BLaER1 treated with 17β-estradiol and CSF1 and Interleukin-3, amounts not matched to agents 10 nM and 100 nM (cell line): Measurements from ENCODE around the gene POLR3B.
A peak's percentile ranks its signal among the peaks of the same experiment; 100 is the strongest.
"Not testable (repeated sequence)": the region's sequence is repeated elsewhere in the genome, so short reads cannot be mapped to it uniquely, and the experiment has no call there.

Experiments used
- H3K27ac ChIP-seq, 11 experiments: shearing (Covaris generic); formaldehyde crosslinking; 2 replicates each; pipeline ENCODE4 v1.8.1; 2022
- H3K27me3 ChIP-seq, 11 experiments: shearing (Covaris generic); formaldehyde crosslinking; 2 replicates each; pipeline ENCODE4 v1.8.1; 2022
- H3K36me3 ChIP-seq, 11 experiments: shearing (Covaris generic); formaldehyde crosslinking; 2 replicates each; pipeline ENCODE4 v1.8.1; 2022
- H3K4me1 ChIP-seq, 10 experiments: shearing (Covaris generic); formaldehyde crosslinking; 2 replicates each; pipeline ENCODE4 v1.8.1; 2022
- H3K4me2 ChIP-seq, 11 experiments: shearing (Covaris generic); formaldehyde crosslinking; 2 replicates each; pipeline ENCODE4 v1.8.1; 2022
- H3K4me3 ChIP-seq, 10 experiments: shearing (Covaris generic); formaldehyde crosslinking; 2 replicates each; pipeline ENCODE4 v1.8.1; 2022
- H3K9ac ChIP-seq, 11 experiments: shearing (Covaris generic); formaldehyde crosslinking; 2 replicates each; pipeline ENCODE4 v1.8.1; 2022
- H3K9me3 ChIP-seq, 11 experiments: shearing (Covaris generic); formaldehyde crosslinking; replicated peaks in 1 of 11; 2 replicates each; pipeline ENCODE4 v1.8.1; 2022
- H4K20me1 ChIP-seq, 11 experiments: shearing (Covaris generic); formaldehyde crosslinking; 2 replicates each; pipeline ENCODE4 v1.8.1; 2022
- Cebpa-rat ChIP-seq, 11 experiments: shearing (Covaris generic); IDR thresholded peaks; 2 replicates each; pipeline ENCODE4 v1.8.1; 2022

The POLR3B gene

GRCh38 chr12:106358396-106359241, 1.1 kb downstream of the POLR3B start:
- Histone ChIP-seq H3K27me3 (no peaks in the 10 kb centered on the region), H4K20me1 (peaks cover 0 to 19% (median 0%) of the 10 kb centered on the region in 11 experiments; a peak in 2 of 22 replicates), H3K9ac (peak overlapping the region; percentile 75 to 88 (median 83)), H3K27ac (peak overlapping the region; percentile 61 to 92 (median 84)), H3K36me3 (peaks cover 0 to 11% (median 0%) of the 10 kb centered on the region in 11 experiments; a peak in 2 of 22 replicates), H3K4me2 (peak overlapping the region; percentile 76 to 94 (median 88)), H3K4me3 (peak overlapping the region; percentile 59 to 82 (median 70)), H3K9me3 (no peaks in the 10 kb centered on the region), H3K4me1 (peaks cover 16 to 27% (median 21%) of the 10 kb centered on the region in 10 experiments)
- TF ChIP-seq Cebpa-rat (IDR thresholded peaks at IDR 0.05): peak in 1 of 11 experiments; percentile 25; a peak in 2 of 22 replicates

- TF ChIP-seq Cebpa-rat (IDR thresholded peaks at IDR 0.05): no peak
- Histone ChIP-seq H4K20me1 (peaks cover 0 to 19% (median 0%) of the 10 kb centered on the region in 11 experiments; a peak in 2 of 22 replicates), H3K27me3 (no peaks in the 10 kb centered on the region), H3K4me3 (no peak overlapping the region), H3K9me3 (no peaks in the 10 kb centered on the region), H3K36me3 (peaks cover 2 to 20% (median 11%) of the 10 kb centered on the region in 11 experiments; a peak in 12 of 22 replicates), H3K9ac (peak overlapping the region in 1 of 11 experiments; percentile 83; a peak in 2 of 22 replicates), H3K4me1 (peaks cover 16 to 27% (median 21%) of the 10 kb centered on the region in 10 experiments), H3K27ac (0 out of 22 replicates have a peak overlapping the region, but pooled peaks of 1 of the 11 experiments have one; percentile 87), H3K4me2 (peak overlapping the region in 10 of 11 experiments; percentile 76 to 94 (median 88); a peak in 15 of 22 replicates)
These were observed 2.3 kb downstream of the POLR3B start for GRCh38 chr12:106359646-106360399.

GRCh38 chr12:106360400-106360994, 2.9 kb downstream of the POLR3B start:
- Histone ChIP-seq H3K4me3 (no peak overlapping the region), H3K27ac (no peak overlapping the region), H3K36me3 (peaks cover 2 to 26% (median 14%) of the 10 kb centered on the region in 11 experiments; a peak in 13 of 22 replicates), H3K4me2 (no peak overlapping the region), H3K4me1 (peaks cover 16 to 27% (median 21%) of the 10 kb centered on the region in 10 experiments), H3K9me3 (no peaks in the 10 kb centered on the region), H3K9ac (no peak overlapping the region), H4K20me1 (peaks cover 0 to 19% (median 0%) of the 10 kb centered on the region in 11 experiments; a peak in 2 of 22 replicates), H3K27me3 (no peaks in the 10 kb centered on the region)
- no peak for TF ChIP-seq Cebpa-rat (IDR thresholded peaks at IDR 0.05)

GRCh38 chr12:106362971-106363370, 5.4 kb downstream of the POLR3B start:
- no peak overlapping the region for H3K4me2 ChIP-seq
- no peak for TF ChIP-seq Cebpa-rat (IDR thresholded peaks at IDR 0.05)
- no peak overlapping the region for H3K9ac ChIP-seq
- H4K20me1 ChIP-seq: peaks cover 0 to 19% (median 0%) of the 10 kb centered on the region in 11 experiments; a peak in 2 of 22 replicates
- no peak overlapping the region for H3K4me3 ChIP-seq
- H3K4me1 ChIP-seq: peaks cover 11 to 17% (median 14%) of the 10 kb centered on the region in 10 experiments
- H3K27ac ChIP-seq: no peak overlapping the region
- no peaks in the 10 kb centered on the region for H3K9me3 ChIP-seq
- H3K27me3 ChIP-seq: no peaks in the 10 kb centered on the region
- peaks cover 6 to 35% (median 27%) of the 10 kb centered on the region in 11 experiments; a peak in 18 of 22 replicates for H3K36me3 ChIP-seq

- TF ChIP-seq Cebpa-rat (IDR thresholded peaks at IDR 0.05): no peak
- Histone ChIP-seq H3K27me3 (no peaks in the 10 kb centered on the region), H3K36me3 (peaks cover 6 to 45% (median 29%) of the 10 kb centered on the region in 11 experiments; a peak in 20 of 22 replicates), H3K9me3 (no peaks in the 10 kb centered on the region), H3K4me1 (peaks cover 1 to 10% (median 5%) of the 10 kb centered on the region in 10 experiments; a peak in 17 of 20 replicates), H3K4me2 (no peak overlapping the region), H4K20me1 (peaks cover 0 to 19% (median 0%) of the 10 kb centered on the region in 11 experiments; a peak in 2 of 22 replicates), H3K4me3 (no peak overlapping the region), H3K9ac (no peak overlapping the region), H3K27ac (no peak overlapping the region)
These were observed 6.7 kb downstream of the POLR3B start for GRCh38 chr12:106364261-106364660.

GRCh38 chr12:106369624-106370346, 12.2 kb downstream of the POLR3B start:
- Histone ChIP-seq H4K20me1 (no peaks in the 10 kb centered on the region), H3K36me3 (peaks cover 13 to 76% (median 57%) of the 10 kb centered on the region in 11 experiments), H3K27ac (no peak overlapping the region), H3K4me1 (peaks cover 0 to 11% (median 1%) of the 10 kb centered on the region in 10 experiments; a peak in 6 of 20 replicates), H3K9me3 (peaks cover 0 to 17% (median 5%) of the 10 kb centered on the region in 11 experiments; a peak in 11 of 22 replicates), H3K9ac (no peak overlapping the region), H3K27me3 (no peaks in the 10 kb centered on the region), H3K4me3 (no peak overlapping the region), H3K4me2 (peak overlapping the region in 3 of 11 experiments; percentile 9 to 32 (median 18); a peak in 4 of 22 replicates)
- TF ChIP-seq Cebpa-rat (IDR thresholded peaks at IDR 0.05): no peak

- H4K20me1 ChIP-seq: no peaks in the 10 kb centered on the region
- no peak overlapping the region for H3K4me2 ChIP-seq
- peaks cover 29 to 43% (median 38%) of the 10 kb centered on the region in 11 experiments for H3K9me3 ChIP-seq
- no peak for TF ChIP-seq Cebpa-rat (IDR thresholded peaks at IDR 0.05)
- H3K27ac ChIP-seq: no peak overlapping the region
- H3K27me3 ChIP-seq: no peaks in the 10 kb centered on the region
- H3K4me1 ChIP-seq: no peaks in the 10 kb centered on the region
- H3K4me3 ChIP-seq: no peak overlapping the region
- peaks cover 67 to 100% (median 84%) of the 10 kb centered on the region in 11 experiments for H3K36me3 ChIP-seq
- H3K9ac ChIP-seq: no peak overlapping the region
These were observed 21.2 kb downstream of the POLR3B start for GRCh38 chr12:106378788-106379187.

GRCh38 chr12:106380954-106381353, 23.4 kb downstream of the POLR3B start:
- Histone ChIP-seq H4K20me1 (no peaks in the 10 kb centered on the region), H3K4me1 (no peaks in the 10 kb centered on the region), H3K9ac (no peak overlapping the region), H3K27me3 (no peaks in the 10 kb centered on the region), H3K36me3 (peaks cover 60 to 100% (median 75%) of the 10 kb centered on the region in 11 experiments), H3K4me2 (no peak overlapping the region), H3K9me3 (peaks cover 29 to 38% (median 34%) of the 10 kb centered on the region in 11 experiments), H3K4me3 (no peak overlapping the region), H3K27ac (no peak overlapping the region)
- no peak for TF ChIP-seq Cebpa-rat (IDR thresholded peaks at IDR 0.05)

- H3K4me2 ChIP-seq, H3K27ac ChIP-seq, H3K4me3 ChIP-seq, H3K4me1 ChIP-seq, H4K20me1 ChIP-seq, H3K27me3 ChIP-seq, H3K9ac ChIP-seq: not testable (repeated sequence)
- peaks cover 29 to 38% (median 34%) of the 10 kb centered on the region in 11 experiments for H3K9me3 ChIP-seq
- H3K36me3 ChIP-seq: peaks cover 57 to 92% (median 66%) of the 10 kb centered on the region in 11 experiments
These were observed 24.3 kb downstream of the POLR3B start for GRCh38 chr12:106381866-106382265.
